NCI-H526 (cell line): ENCODE measurements around the gene FYN.
"Not testable (repeated sequence)": the region's sequence is repeated elsewhere in the genome, so short reads cannot be mapped to it uniquely, and the experiment has no call there.

Experiments
- DNase-seq, 2 experiments: peaks; one replicate each; lab custom pipeline; 2025; lab: John Stamatoyannopoulos, UW

FYN gene

DNA sequence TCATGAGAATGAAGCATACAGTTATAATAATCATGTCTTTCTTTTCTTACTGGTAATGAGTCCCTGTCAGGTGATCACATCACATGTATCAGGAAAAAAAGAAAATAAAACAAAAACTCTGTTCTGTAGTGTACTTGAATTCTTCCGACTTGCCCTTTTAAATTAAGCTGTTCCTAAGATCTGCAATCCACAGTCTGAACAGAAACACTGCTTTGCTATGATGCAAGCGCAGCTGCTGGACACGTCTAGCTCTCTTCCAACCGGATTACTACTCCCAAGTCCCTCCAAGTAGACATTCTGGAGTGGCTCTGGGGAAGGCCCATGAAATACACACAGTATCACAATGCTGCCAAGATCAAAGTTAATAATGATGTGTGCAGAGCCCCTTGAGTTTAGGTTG is 83.7 kb downstream of the FYN start:
- no peak for DNase-seq

DNA sequence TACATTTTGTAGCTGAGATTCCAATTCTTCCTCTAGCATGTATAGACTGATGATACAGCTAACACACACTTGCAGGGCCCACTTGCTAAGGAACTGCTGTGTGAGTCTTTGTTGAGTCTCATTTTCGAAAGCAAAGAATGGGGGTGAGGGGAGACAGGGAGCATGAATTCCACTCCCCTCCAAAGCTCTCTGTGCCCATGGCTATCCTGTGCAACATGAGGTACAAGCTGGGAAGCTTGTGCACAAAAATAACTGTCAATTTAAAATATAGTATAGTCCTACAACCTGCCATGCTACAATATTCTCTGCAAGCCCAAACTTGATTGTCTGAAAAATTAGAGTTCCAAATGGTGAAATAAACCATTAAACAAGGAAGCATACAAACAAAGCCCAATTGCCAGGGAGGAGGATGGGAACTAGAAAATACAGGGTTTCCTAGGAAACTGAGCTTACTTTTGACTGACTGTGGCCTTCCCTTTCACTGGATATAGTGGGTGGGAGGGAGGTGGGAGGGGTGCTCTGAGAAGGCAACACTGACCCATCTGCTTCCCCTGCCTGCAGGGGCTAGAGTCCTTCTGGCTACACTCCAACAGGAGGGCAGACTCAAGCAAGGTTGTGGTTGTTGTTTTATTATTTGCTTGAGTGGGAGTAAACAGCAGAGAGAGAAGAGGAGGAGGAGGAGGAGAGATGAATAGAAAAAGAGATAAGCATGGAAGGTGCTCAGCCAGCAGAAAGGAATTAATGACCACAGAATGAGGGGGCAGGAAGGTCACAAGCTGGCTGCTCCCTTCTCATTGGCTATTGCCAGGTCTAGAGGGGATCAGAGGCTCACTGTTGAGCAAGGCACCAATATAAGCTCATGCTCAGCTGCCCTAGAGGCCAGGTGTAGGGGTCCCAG is 84.6 kb downstream of the FYN start:
- DNase-seq = no peak

DNA sequence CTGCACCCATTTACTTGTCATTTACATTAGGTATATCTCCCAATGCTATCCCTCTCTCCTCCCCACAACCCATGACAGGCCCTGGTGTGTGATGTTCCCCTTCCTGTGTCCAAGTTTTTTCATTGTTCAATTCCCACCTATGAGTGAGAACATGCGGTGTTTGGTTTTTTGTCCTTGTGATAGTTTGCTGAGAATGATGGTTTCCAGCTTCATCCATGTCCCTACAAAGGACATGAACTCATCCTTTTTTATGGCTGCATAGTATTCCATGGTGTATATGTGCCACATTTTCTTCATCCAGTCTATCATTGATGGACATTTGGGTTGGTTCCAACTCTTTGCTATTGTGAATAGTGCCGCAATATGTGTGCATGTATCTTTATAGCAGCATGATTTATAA is 87.1 kb downstream of the FYN start:
- not testable (repeated sequence) for DNase-seq

DNA sequence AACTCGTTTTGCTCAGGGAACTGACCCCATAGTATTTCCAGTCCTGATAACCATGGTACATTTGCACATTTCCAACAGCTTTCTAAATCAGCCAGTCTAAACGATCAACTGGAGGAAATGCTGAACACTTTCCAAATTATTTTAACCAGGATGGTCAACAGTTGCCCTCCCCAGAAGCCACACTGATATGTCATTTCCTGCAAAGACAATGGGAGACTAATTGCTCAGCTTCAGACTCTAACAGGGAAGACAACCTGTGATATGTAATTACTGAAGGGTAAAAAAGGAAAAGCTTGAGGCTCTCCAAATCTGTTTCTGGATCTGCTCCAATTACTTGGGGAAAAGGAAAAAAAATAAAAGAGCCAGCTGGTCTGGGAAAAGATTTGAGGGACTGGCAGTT is 88.8 kb downstream of the FYN start:
- DNase-seq = no peak

DNA sequence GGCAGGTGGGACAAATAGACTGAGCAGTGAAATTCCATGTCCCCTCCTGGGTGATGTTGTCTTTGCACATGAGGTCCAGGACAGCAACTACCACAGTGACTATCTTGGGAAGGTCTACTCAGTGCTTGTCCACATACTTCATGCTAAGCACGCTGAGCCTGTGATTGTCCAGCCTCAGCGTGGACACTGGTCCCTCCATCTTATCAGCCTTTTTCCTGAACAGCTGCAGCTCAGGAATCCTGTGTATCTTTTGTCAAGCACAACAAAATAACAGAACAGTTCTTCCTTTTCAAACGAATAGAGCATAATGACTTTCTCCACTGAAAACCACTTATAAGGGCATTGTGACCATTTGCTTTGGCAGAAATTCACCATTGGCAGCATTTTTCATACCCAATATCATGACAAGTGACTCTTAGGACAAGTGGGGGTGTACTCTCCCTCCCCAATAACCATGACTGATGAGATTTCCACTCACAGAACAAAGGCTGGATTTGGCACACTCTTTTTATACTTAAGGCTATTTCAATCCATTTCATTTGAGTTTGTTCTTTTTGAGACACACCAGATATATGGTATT is 90.3 kb downstream of the FYN start:
- DNase-seq = no peak

DNA sequence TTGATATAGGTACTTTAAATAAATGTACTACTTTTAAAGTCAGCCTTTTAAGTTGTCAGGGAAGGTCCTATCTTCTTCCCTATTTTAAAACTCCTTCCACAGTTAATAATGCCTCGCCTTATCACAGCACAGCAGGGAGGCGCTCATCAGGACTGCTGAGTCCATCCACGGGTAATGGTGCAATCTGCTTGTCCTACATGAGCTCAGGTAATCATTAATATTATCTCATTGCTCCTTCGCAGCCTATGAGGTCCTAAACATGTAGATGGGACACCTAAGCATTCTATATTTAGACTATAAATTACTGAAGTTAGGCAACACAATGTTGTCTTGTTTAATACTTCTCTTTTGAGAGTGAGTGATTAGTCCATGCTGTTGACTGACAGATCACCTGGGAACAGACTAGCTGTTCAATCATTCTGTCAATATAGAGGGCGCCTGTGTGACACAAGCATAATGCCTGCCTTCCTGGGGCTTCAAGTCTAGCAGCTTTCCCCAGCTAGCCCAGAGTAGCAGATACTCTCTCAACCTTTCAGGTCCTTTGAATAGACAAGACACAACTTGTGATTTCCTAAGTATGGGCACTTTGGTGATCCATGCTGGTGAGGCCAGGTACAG is 91.0 kb downstream of the FYN start:
- DNase-seq = no peak

DNA sequence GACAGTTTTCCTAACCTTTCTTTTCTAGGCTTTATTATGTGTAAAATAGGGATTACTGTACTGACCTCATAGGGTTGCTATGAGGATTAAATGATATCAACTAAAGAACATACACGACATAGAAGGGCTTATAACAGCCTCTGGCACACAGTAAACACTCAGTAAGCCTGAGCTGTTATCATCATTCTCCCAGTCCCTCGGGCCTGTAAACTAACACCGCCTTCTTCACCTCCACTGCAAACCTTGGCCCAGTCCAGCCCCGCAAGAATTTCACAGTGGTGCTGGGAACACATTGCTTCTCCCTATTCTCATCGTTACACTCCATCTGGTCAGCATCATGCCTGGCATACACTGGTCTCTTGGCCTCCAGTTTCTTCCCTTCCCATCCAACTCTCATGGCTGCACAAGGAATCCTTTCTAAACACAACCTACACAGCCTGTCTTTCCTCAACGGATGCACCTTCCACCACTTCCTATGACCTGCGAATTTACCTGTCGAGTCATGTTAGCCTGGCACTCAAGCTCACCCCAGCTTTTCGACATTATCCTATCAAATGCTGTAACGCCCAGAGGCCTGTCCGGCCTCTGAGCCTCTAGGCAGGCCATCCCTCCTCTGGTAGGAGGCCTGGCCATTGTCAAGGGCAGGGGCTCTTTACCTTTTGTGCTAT is 92.1 kb downstream of the FYN start:
- no peak for DNase-seq

DNA sequence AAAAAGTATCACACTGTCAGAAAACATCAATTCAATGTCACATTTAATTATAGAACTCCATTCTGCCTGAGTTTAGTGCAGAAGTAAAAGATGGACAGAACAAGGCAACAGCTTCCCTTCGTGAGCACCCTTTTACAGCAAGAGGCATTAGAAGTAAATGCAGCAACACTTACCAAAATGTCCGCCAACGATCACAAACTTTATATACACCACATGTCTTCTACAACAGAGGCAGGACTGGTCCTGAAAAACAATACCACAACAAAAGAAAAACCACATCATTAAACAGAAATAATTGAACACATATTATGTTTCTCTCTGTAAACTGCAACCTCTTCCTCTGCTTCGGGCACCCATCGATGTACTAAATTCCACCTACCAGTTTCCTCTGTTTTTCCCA is 92.9 kb downstream of the FYN start:
- no peak for DNase-seq

DNA sequence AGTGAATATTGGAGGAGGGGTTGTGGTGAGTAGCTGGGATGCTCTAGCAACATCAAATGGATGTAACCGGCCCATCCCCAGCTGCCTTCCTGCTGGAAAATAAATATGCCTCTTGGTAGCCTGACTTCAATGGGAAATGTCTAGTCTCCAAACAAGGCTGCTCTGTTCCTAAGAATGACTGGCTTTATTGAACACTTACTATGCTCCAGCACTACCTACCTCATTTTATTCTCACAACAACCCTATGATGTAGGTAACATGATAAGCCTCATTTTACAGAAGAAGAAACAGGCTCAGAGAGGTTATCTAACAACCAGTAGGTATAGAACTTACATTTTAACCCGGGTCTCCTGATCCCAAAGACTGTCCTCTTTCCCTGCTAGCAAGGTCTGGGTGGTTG is 93.6 kb downstream of the FYN start:
- no peak for DNase-seq

DNA sequence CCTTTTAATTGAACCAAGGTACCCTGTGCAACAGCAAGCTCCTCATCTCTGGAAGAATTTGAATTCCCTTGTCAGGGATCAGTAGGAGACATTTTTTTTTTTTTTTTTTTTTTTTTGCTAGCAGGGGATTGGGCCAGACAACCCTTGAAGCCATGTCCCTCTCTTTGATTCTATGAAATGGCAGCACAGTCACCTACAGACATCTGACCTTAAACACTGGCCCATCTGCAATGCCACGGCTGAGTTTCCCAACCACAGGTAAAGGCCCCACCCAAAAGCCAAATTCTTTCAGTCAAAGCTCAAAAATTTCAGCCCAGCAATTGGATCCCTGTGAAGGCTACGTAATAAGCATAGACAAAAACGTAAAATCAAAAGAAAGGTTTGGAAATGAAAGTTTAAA is 94.2 kb downstream of the FYN start:
- no peak for DNase-seq

DNA sequence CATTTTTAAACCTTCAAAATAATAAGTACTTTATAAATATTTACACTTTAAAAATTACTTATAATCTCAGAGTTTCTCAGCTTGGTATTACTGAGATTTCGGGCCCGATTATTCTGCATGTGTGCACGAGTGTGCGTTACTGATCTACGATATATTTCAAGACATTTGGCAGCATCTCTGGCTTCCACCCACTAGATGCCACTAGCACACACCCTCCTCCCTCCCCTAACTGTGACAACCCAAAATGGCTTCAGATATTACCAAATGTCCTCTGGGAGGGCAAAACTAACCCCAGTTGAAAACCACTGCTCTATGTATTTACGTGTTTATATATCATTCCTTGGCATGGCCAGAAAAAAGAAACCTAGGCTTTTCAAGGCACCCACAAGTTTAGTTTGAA is 95.9 kb downstream of the FYN start:
- no peak for DNase-seq

DNA sequence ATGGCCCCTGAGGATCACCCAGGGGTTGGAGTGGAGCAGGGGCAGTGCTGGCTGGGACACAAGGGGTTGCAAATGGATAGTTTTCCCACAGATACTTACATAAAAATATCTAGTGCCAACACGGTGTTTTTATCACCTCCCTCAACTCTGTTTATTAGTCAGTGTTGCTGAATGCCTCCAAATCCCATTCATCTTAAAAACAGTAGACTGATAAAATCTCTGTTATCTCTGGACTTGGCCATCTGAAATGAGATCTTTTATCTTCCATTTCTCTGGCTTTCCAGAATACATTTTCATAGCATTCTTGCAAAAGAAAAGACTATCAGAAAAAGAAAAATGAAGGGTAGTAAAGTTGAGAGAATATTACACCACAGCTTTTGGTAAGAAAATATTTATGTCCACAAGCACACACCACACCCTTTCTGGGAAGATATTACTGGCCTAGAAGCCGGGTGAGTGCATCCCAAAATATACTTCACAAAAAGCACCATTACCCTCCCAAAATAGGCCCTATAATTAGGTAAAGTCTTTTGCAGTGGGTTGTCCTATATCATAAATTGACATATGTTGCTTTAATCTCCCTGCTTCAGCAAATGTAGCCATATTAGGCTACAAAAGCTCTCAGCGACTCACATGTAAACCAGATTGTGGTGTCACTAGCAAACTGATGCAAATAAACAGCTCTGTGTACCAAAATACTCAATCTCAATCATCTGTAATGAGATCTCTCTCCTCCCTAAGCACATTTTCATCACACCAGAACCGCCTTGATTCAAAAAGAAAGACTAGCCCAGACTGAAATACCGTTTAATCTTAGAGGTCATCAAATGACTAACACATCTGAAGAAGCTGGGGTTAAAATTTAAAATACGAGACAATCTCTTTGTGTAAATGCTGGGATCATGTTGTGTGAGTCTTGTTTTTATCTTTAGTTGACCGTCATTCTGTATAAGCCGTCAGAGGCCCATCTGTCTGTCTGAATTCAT is 96.7 kb downstream of the FYN start:
- DNase-seq = peak in 1 of 2 experiments; percentile 7

DNA sequence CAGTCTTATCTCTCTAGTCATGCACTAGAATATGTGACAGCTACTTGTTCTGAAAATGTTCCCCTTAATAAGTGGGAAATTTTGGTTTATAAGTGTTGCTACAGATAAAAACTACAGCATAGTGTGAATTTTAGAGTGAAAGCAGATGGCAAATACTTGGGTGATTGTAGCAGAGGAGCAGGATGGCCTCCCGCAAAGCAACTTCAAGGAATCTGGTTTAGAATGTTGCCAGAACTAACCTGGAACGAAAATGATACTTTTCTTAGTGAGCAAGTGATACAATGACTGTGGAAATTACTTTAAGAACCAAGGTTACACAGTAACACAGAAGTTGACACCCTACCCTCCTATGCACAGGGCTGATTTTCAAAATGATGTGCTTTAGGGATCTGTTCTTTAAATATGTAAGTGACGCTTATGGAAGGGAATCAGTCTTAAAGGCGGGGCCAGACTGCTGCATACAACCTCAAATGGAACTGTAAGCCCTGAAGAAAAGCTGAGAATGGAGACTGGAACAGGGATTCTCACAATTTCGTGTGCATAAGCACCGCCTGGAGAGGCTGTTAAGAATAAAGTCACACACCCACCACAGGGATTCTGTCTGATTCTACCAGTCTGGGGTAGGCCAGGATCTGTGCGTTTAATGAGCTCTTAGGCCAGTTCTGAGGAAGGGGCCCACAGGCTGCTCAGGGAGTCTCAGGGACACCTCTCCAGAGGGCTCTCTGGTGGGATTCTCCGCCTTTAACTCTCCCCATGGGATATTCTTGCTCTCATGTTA is 97.9 kb downstream of the FYN start:
- no peak for DNase-seq

DNA sequence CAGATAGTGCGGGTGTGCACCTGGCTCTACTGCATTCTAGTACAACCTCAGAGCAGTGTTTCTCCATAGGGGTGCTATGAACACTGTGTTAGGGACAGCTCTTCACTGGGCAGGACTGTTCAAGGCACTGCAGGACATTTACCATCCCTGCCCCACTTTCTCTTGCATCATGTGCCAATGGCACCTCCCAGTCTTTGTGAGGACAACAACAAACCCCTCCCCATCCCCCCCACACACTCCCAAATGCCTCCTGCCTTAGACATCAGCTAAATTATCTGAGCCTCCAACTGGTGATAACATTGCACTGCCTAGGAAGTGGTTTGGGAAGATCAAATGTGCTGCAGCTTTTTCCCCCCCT is 98.9 kb downstream of the FYN start:
- no peak for DNase-seq

DNA sequence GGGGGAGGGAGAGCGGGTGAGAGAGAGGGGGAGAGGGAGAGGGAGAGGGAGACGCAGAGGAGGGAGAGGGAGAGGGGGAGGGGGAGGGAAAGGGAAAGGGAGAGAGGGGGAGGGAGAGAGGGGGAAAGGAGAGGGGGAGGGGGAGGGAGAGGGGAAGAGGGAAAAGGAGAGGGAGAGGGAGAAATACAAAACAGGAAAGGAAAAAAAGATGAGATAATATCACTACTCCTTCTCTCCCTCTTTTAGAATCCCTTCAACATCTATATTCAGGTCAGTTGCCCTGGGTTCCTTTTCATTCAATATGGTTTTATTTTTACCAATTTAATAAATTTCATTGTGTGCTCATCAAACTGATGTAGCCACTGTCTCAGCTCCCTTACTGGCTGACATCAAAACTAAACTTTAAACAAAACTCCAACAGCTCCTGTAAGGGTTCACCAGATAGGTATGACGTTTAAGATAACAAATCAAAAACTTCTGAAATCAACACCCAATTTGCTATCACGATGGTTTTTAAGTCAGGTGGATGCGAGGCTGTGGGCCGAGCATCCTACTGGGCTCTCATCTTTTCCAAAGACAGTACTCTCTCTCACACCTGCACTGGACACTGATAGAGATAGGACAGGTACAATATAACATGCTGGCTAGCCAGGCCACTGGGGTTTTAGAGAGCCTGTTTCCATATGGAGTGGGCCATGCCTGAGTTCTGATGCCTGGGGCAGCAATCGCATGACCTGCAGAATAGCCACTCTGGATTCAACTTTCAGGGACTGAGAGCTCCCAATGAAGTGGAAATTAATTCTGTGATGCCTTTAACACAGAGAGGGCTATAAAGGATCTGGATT is 99.5 kb downstream of the FYN start:
- DNase-seq = no peak

DNA sequence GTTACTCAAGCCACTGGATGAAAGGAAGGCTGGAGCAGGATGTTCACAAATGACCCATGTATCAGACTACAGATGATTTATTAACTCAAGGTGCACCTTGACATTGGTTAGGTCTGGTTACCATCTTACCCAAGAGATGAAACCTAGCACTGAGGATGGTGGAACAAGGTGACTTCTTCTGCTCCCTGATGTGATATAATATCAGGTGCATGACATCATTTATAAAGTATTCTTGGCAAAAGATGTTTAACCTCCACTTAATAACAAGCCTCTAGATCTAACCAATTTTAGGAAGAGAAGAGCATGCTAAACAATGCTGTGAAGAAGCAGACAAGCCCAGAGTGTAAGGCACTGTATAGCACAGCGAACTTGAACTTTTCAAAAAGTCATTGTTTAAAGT is 100.9 kb downstream of the FYN start:
- DNase-seq = no peak

DNA sequence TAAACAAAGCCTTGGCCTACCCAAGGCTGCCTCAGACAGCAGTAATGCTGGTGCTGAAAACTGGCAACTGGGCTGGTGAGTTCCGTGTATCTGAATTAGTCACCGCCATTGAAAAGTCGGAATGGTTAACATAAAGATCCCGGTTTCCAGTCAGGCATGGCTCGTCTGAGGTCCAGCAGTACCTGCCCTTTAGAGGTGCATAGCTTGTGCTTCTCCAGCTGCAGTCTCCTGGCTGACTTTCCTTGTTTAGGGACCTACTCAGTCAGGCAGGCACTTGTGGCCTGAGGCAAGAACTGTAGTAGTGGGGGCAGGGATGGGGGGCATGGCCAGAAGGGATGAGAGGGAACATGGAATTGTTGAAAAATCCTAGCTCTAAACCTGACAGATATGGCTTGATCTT is 101.6 kb downstream of the FYN start:
- DNase-seq = no peak

DNA sequence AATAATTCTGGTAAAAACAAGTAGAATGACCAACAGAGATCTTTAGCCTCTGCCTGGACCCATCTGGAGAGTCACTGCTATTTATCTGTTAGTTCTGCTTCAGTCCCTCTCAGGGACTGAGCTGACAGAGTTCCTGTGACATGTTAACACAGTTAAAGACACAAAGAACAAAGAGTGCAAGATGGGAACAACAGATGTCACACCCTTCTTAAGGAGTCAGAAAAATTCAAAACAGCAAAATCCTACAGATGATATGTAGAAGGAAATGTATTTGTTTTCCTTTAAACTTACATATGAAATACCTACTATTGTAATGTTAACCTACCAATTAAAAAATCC is 102.2 kb downstream of the FYN start:
- no peak for DNase-seq

DNA sequence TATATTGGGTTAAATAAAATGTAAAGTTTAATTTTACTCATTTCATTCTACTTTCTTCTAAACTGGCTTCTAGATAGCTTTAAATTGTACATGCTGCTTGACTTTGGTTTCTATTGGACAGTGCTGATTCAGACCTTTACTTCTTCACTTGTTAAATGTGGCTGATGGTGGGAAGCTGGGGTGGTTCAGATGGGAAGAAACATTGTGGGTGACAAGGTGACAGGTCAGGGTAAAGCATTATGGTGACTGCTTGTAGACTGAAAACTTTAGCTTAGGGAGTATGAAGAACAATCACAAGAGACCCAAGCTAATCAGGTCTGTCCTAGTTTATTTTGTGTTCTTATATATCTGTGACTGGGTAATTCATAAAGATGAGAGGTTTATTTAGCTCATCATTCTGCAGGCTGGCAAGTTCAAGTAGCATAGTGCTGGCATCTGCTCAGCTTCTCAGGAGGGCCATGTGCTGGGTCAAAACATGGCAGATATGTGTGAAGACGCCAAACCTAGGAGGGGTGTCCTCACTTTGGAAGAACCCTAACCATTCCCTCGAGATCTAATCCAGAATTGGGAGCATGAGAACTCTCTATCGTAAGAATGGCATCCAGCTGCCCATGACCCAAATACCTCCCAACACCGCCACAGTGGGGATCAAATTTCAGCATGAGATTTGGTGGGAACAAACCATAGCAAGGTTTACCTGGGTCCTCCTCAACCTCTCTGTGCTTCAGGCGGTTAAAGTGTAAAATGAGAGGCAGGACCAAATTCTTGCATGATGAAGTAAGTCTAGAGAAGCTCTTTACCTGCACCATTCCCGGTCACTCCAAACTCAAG is 102.8 kb downstream of the FYN start:
- DNase-seq = no peak
